HepG2 (cell line): Measurements from ENCODE around the gene TBX3. TPM values are rescaled to one million over a fixed set of nuclear protein-coding genes. Genes with fewer than 3 reads are reported as not detected.
A peak's percentile ranks its signal among the peaks of the same experiment; 100 is the strongest.

ENCODE experiments used
- BRCA1 ChIP-seq: sonication (generic); formaldehyde crosslinking; IDR thresholded peaks from 2 replicates; pipeline ENCODE4 v1.4.0; 2020; ENCODE audit warnings: missing genetic modification reagents
- CREM ChIP-seq, 2 experiments: sonication (generic) in 1 of 2; formaldehyde crosslinking in 1 of 2; IDR thresholded peaks; 2 replicates each; pipeline versions ENCODE4 v1.4.0 to v1.6.1; 2016 to 2020; ENCODE audit warnings: antibody characterized with exemption in 1 of 2, mild to moderate bottlenecking in 1 of 2, missing genetic modification reagents in 1 of 2
- DMAP1 ChIP-seq: IDR thresholded peaks from 2 replicates; pipeline ENCODE4 v1.6.1; 2016
- HBP1 ChIP-seq: IDR thresholded peaks from 2 replicates; pipeline ENCODE4 v1.6.1; 2016; ENCODE audit warnings: low read depth, control low read depth
- HMGXB4 ChIP-seq, 2 experiments: sonication (generic) in 1 of 2; formaldehyde crosslinking in 1 of 2; IDR thresholded peaks; 2 replicates each; pipeline versions ENCODE4 v1.4.0 to v1.6.1; 2018 to 2020; ENCODE audit warnings: missing genetic modification reagents in 2 of 2, borderline replicate concordance in 1 of 2, low read depth in 1 of 2, mild to moderate bottlenecking in 1 of 2, missing biosample characterization in 1 of 2
- LCORL ChIP-seq, 2 experiments: fragments of 450-650 bp in 1 of 2; sonication (generic) in 1 of 2; formaldehyde crosslinking in 1 of 2; IDR thresholded peaks; 2 replicates each; pipeline versions ENCODE4 v1.5.0 to v1.6.1; 2017 to 2020; ENCODE audit warnings: antibody characterized with exemption in 1 of 2, missing genetic modification reagents in 1 of 2
- RAD21 ChIP-seq: fragments of 450-650 bp; formaldehyde crosslinking; IDR thresholded peaks from 2 replicates; pipeline ENCODE4 v1.5.0; 2020; ENCODE audit warnings: mild to moderate bottlenecking
- RERE ChIP-seq: IDR thresholded peaks from 2 replicates; pipeline ENCODE4 v1.6.1; 2016; ENCODE audit warnings: low read depth, missing genetic modification reagents, missing compliant biosample characterization
- SOX6 ChIP-seq, 2 experiments: fragments of 450-650 bp in 1 of 2; sonication (generic) in 1 of 2; formaldehyde crosslinking in 1 of 2; IDR thresholded peaks; 2 replicates each; pipeline versions ENCODE4 v1.4.0 to v1.6.1; 2017 to 2020; ENCODE audit warnings: antibody characterized with exemption in 1 of 2, mild to moderate bottlenecking in 1 of 2, missing genetic modification reagents in 1 of 2
- TIGD3 ChIP-seq: sonication (generic); formaldehyde crosslinking; IDR thresholded peaks from 2 replicates; pipeline ENCODE4 v1.5.1; 2020; ENCODE audit warnings: mild to moderate bottlenecking, missing genetic modification reagents, borderline replicate concordance
- YEATS4 ChIP-seq: sonication (generic); formaldehyde crosslinking; IDR thresholded peaks from 2 replicates; pipeline ENCODE4 v1.4.0; 2020; ENCODE audit warnings: missing genetic modification reagents, borderline replicate concordance
- ZBTB7B ChIP-seq: sonication (generic); formaldehyde crosslinking; IDR thresholded peaks from 2 replicates; pipeline ENCODE4 v1.4.0; 2020; ENCODE audit warnings: missing genetic modification reagents
- ZFP1 ChIP-seq: IDR thresholded peaks from 2 replicates; pipeline ENCODE4 v1.6.1; 2016
- ZNF180 ChIP-seq: sonication (generic); formaldehyde crosslinking; IDR thresholded peaks from 2 replicates; pipeline ENCODE4 v1.4.0; 2020; ENCODE audit warnings: low read depth, missing genetic modification reagents, borderline replicate concordance
- ZNF260 ChIP-seq: sonication (generic); formaldehyde crosslinking; IDR thresholded peaks from 2 replicates; pipeline ENCODE4 v1.4.0; 2020; ENCODE audit warnings: missing genetic modification reagents, low read depth, mild to moderate bottlenecking, borderline replicate concordance
- ZNF513 ChIP-seq: sonication (generic); formaldehyde crosslinking; conservative IDR thresholded peaks from 2 replicates; pipeline ENCODE4 v1.5.0; 2020; ENCODE audit warnings: missing genetic modification reagents
- ZSCAN30 ChIP-seq: sonication (generic); formaldehyde crosslinking; IDR thresholded peaks from 2 replicates; pipeline ENCODE4 v1.5.0; 2020; ENCODE audit warnings: mild to moderate bottlenecking, missing genetic modification reagents
- polyA plus RNA-seq, 8 experiments: library from polyadenylated mRNA; depleted of rRNA in 3 of 8; stranded (reverse) in 7 of 8; unstranded in 1 of 8; fragments of >200 nt; fragmentation: Illumina TruSeq in 4 of 8; extraction: Trizol in 4 of 8; gene quantifications; 2 replicates each; pipeline versions ENCODE4 v1.2.1 to v1.2.3, GENCODE V29; 2011 to 2016; ENCODE audit warnings: low read depth in 4 of 8, missing spikeins in 1 of 8, mixed read lengths in 1 of 8; ENCODE audit not compliant: insufficient read depth in 1 of 8
- total RNA-seq, 5 experiments: library from RNA; depleted of rRNA; stranded (reverse); fragments of >200 nt; fragmentation: Illumina TruSeq; extraction: Trizol; gene quantifications; 2 replicates each; pipeline ENCODE4 v1.2.3, GENCODE V29; 2016; ENCODE audit warnings: low read depth in 1 of 5

TBX3 gene
- total and polyA plus RNA-seq, 2 of the 13 experiments (the other 11 are each of a cell fraction or from before 2014, with no cell fraction given), result 27.1 to 42.4 TPM

- TF ChIP-seq TIGD3 (no peak), RAD21 (CRISPR knock-in tag) (no peak), ZBTB7B (CRISPR knock-in tag) (no peak), ZNF260 (CRISPR knock-in tag) (no peak), DMAP1 (CRISPR knock-in tag) (no peak), ZSCAN30 (CRISPR knock-in tag) (no peak), ZNF513 (no peak), YEATS4 (CRISPR knock-in tag) (no peak), RERE (CRISPR knock-in tag) (0 out of 2 replicates have a peak, but pooled peaks have one; percentile 30), SOX6 (IDR thresholded peaks at IDR 0.05) (no peak), SOX6 (CRISPR knock-in tag; IDR thresholded peaks at IDR 0.05) (peak; percentile 94), ZFP1 (no peak), HBP1 (CRISPR knock-in tag) (no peak), BRCA1 (CRISPR knock-in tag) (no peak), LCORL (IDR thresholded peaks at IDR 0.05) (no peak; the same call in 1 of the 2 replicates), LCORL (CRISPR knock-in tag; IDR thresholded peaks at IDR 0.05) (peak; percentile 65; the same call in 1 of the 2 replicates), CREM (IDR thresholded peaks at IDR 0.05) (peak; percentile 83), CREM (CRISPR knock-in tag; IDR thresholded peaks at IDR 0.05) (no peak), ZNF180 (no peak), HMGXB4 (CRISPR knock-in tag; IDR thresholded peaks at IDR 0.05; ENCODE audit: borderline replicate concordance in 1 of 2, low read depth in 1 of 2) (no peak)
Measured at GRCh38 chr12:114658002-114658441, 26.0 kb downstream of the TBX3 start (continued).
